Measurements from ENCODE around the gene DGKQ. TPM values are rescaled to one million over a fixed set of nuclear protein-coding genes. Genes with fewer than 3 reads are reported as not detected.

Gene DGKQ
- total RNA-seq, 1 experiment from 2014 or later: 11.5 TPM

- ChIA-PET POLR2A (ENCODE audit: unreplicated experiment) (no interaction called here), CTCF (no interaction called here)
- Histone ChIP-seq H3K27me3 (ENCODE audit: insufficient read depth, low read depth) (no peaks in the 10 kb centered on the region), H2AFZ (no peak overlapping the region), H3K36me3 (ENCODE audit: low read depth) (no peaks in the 10 kb centered on the region), H3K4me1 (replicated peaks; ENCODE audit: insufficient read depth) (no peaks in the 10 kb centered on the region), H3K27ac (no peak overlapping the region), H3K4me2 (no peak overlapping the region), H3F3A (ENCODE audit: insufficient read depth, low read depth) (no peaks in the 10 kb centered on the region), H3K4me3 (no peak overlapping the region), H3K9me2 (ENCODE audit: insufficient read depth) (no peaks in the 10 kb centered on the region), H4K20me1 (ENCODE audit: insufficient read depth) (no peaks in the 10 kb centered on the region), H3K9me3 (ENCODE audit: insufficient read depth, low read depth) (no peaks in the 10 kb centered on the region), H3K79me2 (ENCODE audit: low read depth) (no peaks in the 10 kb centered on the region)
- TF ChIP-seq EZH2 (IDR thresholded peaks at IDR 0.05; ENCODE audit: low read depth) (no peak), CTCF (conservative IDR thresholded peaks at IDR 0.05) (no peak)
- no peak for DNase-seq
- intact Hi-C loops (cut with micrococcal nuclease; ENCODE audit: unreplicated experiment): no loop called here
- BruUV-seq (replicated peaks): no TSS peak
Measured at GRCh38 chr4:960636-961350, 12.6 kb downstream of the DGKQ start.

GRCh38 chr4:960140-960635 lies 13.2 kb downstream of the DGKQ start:
- Histone ChIP-seq H3K9me3 (ENCODE audit: insufficient read depth, low read depth) (no peaks in the 10 kb centered on the region), H3K27ac (no peak overlapping the region), H3K9me2 (ENCODE audit: insufficient read depth) (no peaks in the 10 kb centered on the region), H3K36me3 (ENCODE audit: low read depth) (no peaks in the 10 kb centered on the region), H4K20me1 (ENCODE audit: insufficient read depth) (no peaks in the 10 kb centered on the region), H2AFZ (no peak overlapping the region), H3K4me1 (replicated peaks; ENCODE audit: insufficient read depth) (no peaks in the 10 kb centered on the region), H3K79me2 (ENCODE audit: low read depth) (no peaks in the 10 kb centered on the region), H3K4me2 (no peak overlapping the region), H3K27me3 (ENCODE audit: insufficient read depth, low read depth) (no peaks in the 10 kb centered on the region), H3F3A (ENCODE audit: insufficient read depth, low read depth) (no peaks in the 10 kb centered on the region), H3K4me3 (no peak overlapping the region)
- ChIA-PET POLR2A (ENCODE audit: unreplicated experiment) (no interaction called here), CTCF (no interaction called here)
- no peak for TF ChIP-seq EZH2 (IDR thresholded peaks at IDR 0.05; ENCODE audit: low read depth)
- no peak for TF ChIP-seq CTCF (conservative IDR thresholded peaks at IDR 0.05)
- BruUV-seq (replicated peaks): no TSS peak
- intact Hi-C loops (cut with micrococcal nuclease; ENCODE audit: unreplicated experiment): no loop called here
- no peak for DNase-seq

GRCh38 chr4:959338-960139 lies 13.8 kb downstream of the DGKQ start:
- Histone ChIP-seq H3K79me2 (ENCODE audit: low read depth) (no peaks in the 10 kb centered on the region), H3K27ac (no peak overlapping the region), H3K4me2 (no peak overlapping the region), H3K9me3 (ENCODE audit: insufficient read depth, low read depth) (no peaks in the 10 kb centered on the region), H3K9me2 (ENCODE audit: insufficient read depth) (no peaks in the 10 kb centered on the region), H2AFZ (no peak overlapping the region), H3K4me1 (replicated peaks; ENCODE audit: insufficient read depth) (no peaks in the 10 kb centered on the region), H4K20me1 (ENCODE audit: insufficient read depth) (no peaks in the 10 kb centered on the region), H3K36me3 (ENCODE audit: low read depth) (no peaks in the 10 kb centered on the region), H3F3A (ENCODE audit: insufficient read depth, low read depth) (no peaks in the 10 kb centered on the region), H3K27me3 (ENCODE audit: insufficient read depth, low read depth) (no peaks in the 10 kb centered on the region), H3K4me3 (no peak overlapping the region)
- ChIA-PET CTCF (no interaction called here), POLR2A (ENCODE audit: unreplicated experiment) (no interaction called here)
- intact Hi-C loops (cut with micrococcal nuclease; ENCODE audit: unreplicated experiment): no loop called here
- DNase-seq: no peak
- no TSS peak for BruUV-seq (replicated peaks)
- no peak for TF ChIP-seq EZH2 (IDR thresholded peaks at IDR 0.05; ENCODE audit: low read depth)
- no peak for TF ChIP-seq CTCF (conservative IDR thresholded peaks at IDR 0.05)

All from PC-9 (cell line).